PC-9 (cell line): ENCODE measurements around the gene SORCS2. TPM values are rescaled to one million over a fixed set of nuclear protein-coding genes. Genes with fewer than 3 reads are reported as not detected.

Experiments
- BruUV-seq: library from RNA; stranded (reverse); fragments of 400-500 nt; replicated peaks from 2 replicates; lab custom pipeline; 2021; lab: Mats Ljungman, UMichigan
- CTCF ChIA-PET: fragments of 300-600 bp; sonication (Branson Sonifier 250); formaldehyde crosslinking; loops from one replicate; lab custom pipeline; 2022; ENCODE audit warnings: antibody characterized with exemption; lab: Charles Lee
- POLR2A ChIA-PET: fragments of 300-600 bp; sonication (Branson Sonifier 250); formaldehyde crosslinking; loops from one replicate; lab custom pipeline; 2022; ENCODE audit warnings: antibody characterized with exemption; ENCODE audit not compliant: unreplicated experiment; lab: Charles Lee
- DNase-seq, 2 experiments: peaks; one replicate each; pipeline versions ENCODE4 v3.0.0 to v3.0.0-alpha.2; 2015 to 2022; ENCODE audit warnings: mixed read lengths in 1 of 2
- H2AFZ ChIP-seq: fragments of 200-600 bp; sonication (generic); 2 replicates; pipeline ENCODE4 v1.8.1; 2017; ENCODE audit warnings: antibody characterized with exemption
- H3F3A ChIP-seq: fragments of 200-600 bp; sonication (generic); 2 replicates; pipeline ENCODE4 v1.8.1; 2017; ENCODE audit warnings: antibody characterized with exemption, mild to moderate bottlenecking, low read depth; ENCODE audit not compliant: insufficient read depth
- H3K27ac ChIP-seq: fragments of 200-600 bp; sonication (generic); 2 replicates; pipeline ENCODE4 v1.6.1; 2016; ENCODE audit warnings: mixed run types
- H3K27me3 ChIP-seq: fragments of 200-600 bp; sonication (generic); 2 replicates; pipeline ENCODE4 v1.6.1; 2016; ENCODE audit warnings: low read depth, mixed run types; ENCODE audit not compliant: insufficient read depth
- H3K36me3 ChIP-seq: fragments of 200-600 bp; sonication (generic); 2 replicates; pipeline ENCODE4 v1.6.1; 2016; ENCODE audit warnings: low read depth, mixed run types
- H3K4me1 ChIP-seq: fragments of 200-600 bp; sonication (generic); replicated peaks from 2 replicates; pipeline ENCODE4 v1.6.1; 2016; ENCODE audit warnings: mixed run types; ENCODE audit not compliant: insufficient read depth
- H3K4me2 ChIP-seq: fragments of 200-600 bp; sonication (generic); 2 replicates; pipeline ENCODE4 v1.6.1; 2017; ENCODE audit warnings: mixed run types
- H3K4me3 ChIP-seq: fragments of 200-600 bp; sonication (generic); 2 replicates; pipeline ENCODE4 v1.6.1; 2016; ENCODE audit warnings: mixed run types
- H3K79me2 ChIP-seq: fragments of 200-600 bp; sonication (generic); 2 replicates; pipeline ENCODE4 v1.6.1; 2017; ENCODE audit warnings: low read depth, mixed run types
- H3K9me2 ChIP-seq: fragments of 200-600 bp; sonication (generic); 2 replicates; pipeline ENCODE4 v1.8.1; 2017; ENCODE audit warnings: mild to moderate bottlenecking; ENCODE audit not compliant: insufficient read depth
- H3K9me3 ChIP-seq: fragments of 200-600 bp; sonication (generic); 2 replicates; pipeline ENCODE4 v1.8.1; 2016; ENCODE audit warnings: low read depth; ENCODE audit not compliant: insufficient read depth
- H4K20me1 ChIP-seq: fragments of 200-600 bp; sonication (generic); 2 replicates; pipeline ENCODE4 v1.8.1; 2017; ENCODE audit not compliant: insufficient read depth
- EZH2 ChIP-seq: fragments of 200-600 bp; sonication (generic); IDR thresholded peaks from 2 replicates; pipeline ENCODE4 v1.8.0; 2017; ENCODE audit warnings: antibody characterized with exemption, low read depth
- intact Hi-C: fragments of 100-400 bp; cut with micrococcal nuclease; formaldehyde crosslinking; loops from one replicate; pipeline ENCODE4 v1.10.0; 2022; ENCODE audit not compliant: unreplicated experiment
- total RNA-seq: library from RNA; stranded (reverse); gene quantifications from 2 replicates; pipeline ENCODE4 v1.2.3, GENCODE V29; 2021
- TF ChIP-seq, protein P1 (sequence below): fragments of 200-600 bp; sonication (generic); conservative IDR thresholded peaks from 2 replicates; pipeline ENCODE4 v1.6.1; 2017; ENCODE audit warnings: mixed run types, antibody characterized with exemption, mild to moderate bottlenecking, moderate library complexity

SORCS2 gene
- total RNA-seq, 1 experiment from 2014 or later, result 25.8 TPM

DNA sequence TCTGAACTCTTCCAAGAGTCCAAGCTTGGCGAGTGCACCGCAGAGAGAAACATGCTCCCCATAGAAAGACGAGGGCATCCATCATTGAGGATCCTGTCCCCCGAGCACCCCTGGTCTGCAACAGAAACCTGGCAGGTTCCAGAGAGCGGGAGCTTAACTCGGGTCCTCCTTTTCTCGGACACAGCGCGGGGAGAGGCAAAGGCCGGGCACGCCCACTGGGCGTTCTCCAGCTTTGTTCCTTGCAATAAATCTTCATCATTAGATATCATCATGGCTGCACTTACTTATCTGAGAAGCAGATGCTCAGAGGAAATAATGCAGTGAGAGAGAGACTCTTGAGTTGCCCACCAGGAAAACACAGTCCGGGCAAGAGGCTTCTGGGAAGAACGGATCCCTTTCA lies 332.5 kb downstream of the SORCS2 start:
- ChIA-PET CTCF (no interaction called here), POLR2A (no interaction called here)
- TF ChIP-seq, protein P1, sequence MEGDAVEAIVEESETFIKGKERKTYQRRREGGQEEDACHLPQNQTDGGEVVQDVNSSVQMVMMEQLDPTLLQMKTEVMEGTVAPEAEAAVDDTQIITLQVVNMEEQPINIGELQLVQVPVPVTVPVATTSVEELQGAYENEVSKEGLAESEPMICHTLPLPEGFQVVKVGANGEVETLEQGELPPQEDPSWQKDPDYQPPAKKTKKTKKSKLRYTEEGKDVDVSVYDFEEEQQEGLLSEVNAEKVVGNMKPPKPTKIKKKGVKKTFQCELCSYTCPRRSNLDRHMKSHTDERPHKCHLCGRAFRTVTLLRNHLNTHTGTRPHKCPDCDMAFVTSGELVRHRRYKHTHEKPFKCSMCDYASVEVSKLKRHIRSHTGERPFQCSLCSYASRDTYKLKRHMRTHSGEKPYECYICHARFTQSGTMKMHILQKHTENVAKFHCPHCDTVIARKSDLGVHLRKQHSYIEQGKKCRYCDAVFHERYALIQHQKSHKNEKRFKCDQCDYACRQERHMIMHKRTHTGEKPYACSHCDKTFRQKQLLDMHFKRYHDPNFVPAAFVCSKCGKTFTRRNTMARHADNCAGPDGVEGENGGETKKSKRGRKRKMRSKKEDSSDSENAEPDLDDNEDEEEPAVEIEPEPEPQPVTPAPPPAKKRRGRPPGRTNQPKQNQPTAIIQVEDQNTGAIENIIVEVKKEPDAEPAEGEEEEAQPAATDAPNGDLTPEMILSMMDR, result no peak
- TF ChIP-seq EZH2, result no peak
- BruUV-seq, result no TSS peak
- intact Hi-C loops, result no loop called here
- no peaks in the 10 kb centered on the region for H4K20me1 ChIP-seq
- no peaks in the 10 kb centered on the region for H3K9me3 ChIP-seq
- no peaks in the 10 kb centered on the region for H3K4me1 ChIP-seq
- no peaks in the 10 kb centered on the region for H3K9me2 ChIP-seq
- no peak for DNase-seq
- no peak overlapping the region for H3K4me3 ChIP-seq
- H3K79me2 ChIP-seq, result no peaks in the 10 kb centered on the region
- H2AFZ ChIP-seq, result no peak overlapping the region
- no peak overlapping the region for H3K4me2 ChIP-seq
- no peak overlapping the region for H3K27ac ChIP-seq
- no peaks in the 10 kb centered on the region for H3F3A ChIP-seq
- H3K36me3 ChIP-seq, result no peaks in the 10 kb centered on the region
- H3K27me3 ChIP-seq, result no peaks in the 10 kb centered on the region

- Histone ChIP-seq H3K79me2 (no peaks in the 10 kb centered on the region), H3K36me3 (no peaks in the 10 kb centered on the region), H3K4me3 (no peak overlapping the region), H3F3A (no peaks in the 10 kb centered on the region), H3K27me3 (no peaks in the 10 kb centered on the region), H3K27ac (no peak overlapping the region), H4K20me1 (no peaks in the 10 kb centered on the region), H3K9me3 (no peaks in the 10 kb centered on the region), H3K9me2 (no peaks in the 10 kb centered on the region), H2AFZ (no peak overlapping the region), H3K4me1 (no peaks in the 10 kb centered on the region), H3K4me2 (no peak overlapping the region)
- TF ChIP-seq, protein P1, result no peak
- no peak for TF ChIP-seq EZH2
- BruUV-seq, result no TSS peak
- ChIA-PET CTCF (no interaction called here), POLR2A (no interaction called here)
- DNase-seq, result no peak
- intact Hi-C loops, result no loop called here
These were observed 334.2 kb downstream of the SORCS2 start for GRCh38 chr4:7526491-7526890.

GRCh38 chr4:7526929-7527535 lies 334.7 kb downstream of the SORCS2 start:
- DNase-seq, result no peak

More at GRCh38 chr4:7526929-7527535, 334.7 kb downstream of the SORCS2 start:
- TF ChIP-seq, protein P1, result no peak
- no peak for TF ChIP-seq EZH2
- Histone ChIP-seq H3K4me2 (no peak overlapping the region), H3K9me3 (no peaks in the 10 kb centered on the region), H3K27me3 (no peaks in the 10 kb centered on the region), H3K4me1 (no peaks in the 10 kb centered on the region), H3K79me2 (no peaks in the 10 kb centered on the region), H3K36me3 (no peaks in the 10 kb centered on the region), H3K9me2 (no peaks in the 10 kb centered on the region), H4K20me1 (no peaks in the 10 kb centered on the region), H3F3A (no peaks in the 10 kb centered on the region), H3K27ac (no peak overlapping the region), H3K4me3 (no peak overlapping the region), H2AFZ (no peak overlapping the region)
- POLR2A ChIA-PET, result no interaction called here
- CTCF ChIA-PET, result no interaction called here
- intact Hi-C loops, result no loop called here
- no TSS peak for BruUV-seq
